Cortex of kidney (tissue), 1 donor: ENCODE data around the gene IGFBPL1.
"Not testable (repeated sequence)": the region's sequence is repeated elsewhere in the genome, so short reads cannot be mapped to it uniquely, and the experiment has no call there.

Experiments
- DNase-seq: peaks from one replicate; lab custom pipeline; 2025; lab: John Stamatoyannopoulos, UW

IGFBPL1 gene

GRCh38 chr9:38377336-38378083 is 46.7 kb downstream of the IGFBPL1 start:
- DNase-seq: not testable (repeated sequence)

- DNase-seq: no peak
Observed at GRCh38 chr9:38376021-38376670, 48.1 kb downstream of the IGFBPL1 start.

- DNase-seq: no peak
Observed at GRCh38 chr9:38375572-38375963, 48.7 kb downstream of the IGFBPL1 start.

DNA sequence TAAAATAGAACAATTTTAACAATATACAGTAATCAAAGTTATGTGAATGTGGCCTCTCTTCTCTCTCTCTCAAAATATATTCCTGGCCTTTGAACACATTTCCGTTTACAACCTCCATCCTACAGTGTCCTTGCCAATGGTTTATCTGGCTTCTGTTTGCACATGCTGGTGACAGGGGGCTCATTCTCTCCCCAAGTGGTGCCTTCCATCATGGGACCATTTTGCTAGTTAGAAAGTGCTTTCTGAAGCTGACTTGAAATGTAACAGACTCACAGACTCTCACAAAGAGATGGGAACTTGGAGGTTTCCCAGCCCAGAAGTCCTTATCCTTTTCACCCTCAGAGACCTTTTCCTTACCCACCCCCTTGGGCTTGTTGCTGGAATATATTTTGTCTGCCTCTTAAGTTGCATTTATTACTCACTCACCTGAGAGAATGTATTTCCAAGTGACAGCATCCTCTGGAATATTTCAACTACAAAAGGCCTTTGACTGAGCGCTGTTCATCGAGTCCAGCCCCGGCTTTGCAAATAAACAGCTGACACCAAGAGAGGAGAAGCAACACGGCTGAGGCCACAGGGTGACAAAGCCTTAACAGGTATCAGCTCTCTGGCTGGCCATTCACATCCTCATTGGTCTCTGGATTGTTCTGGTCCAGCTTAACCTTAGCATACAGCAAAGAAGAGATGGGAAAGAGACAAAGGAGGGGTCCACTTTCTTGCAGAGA is 49.2 kb downstream of the IGFBPL1 start:
- DNase-seq: no peak

DNA sequence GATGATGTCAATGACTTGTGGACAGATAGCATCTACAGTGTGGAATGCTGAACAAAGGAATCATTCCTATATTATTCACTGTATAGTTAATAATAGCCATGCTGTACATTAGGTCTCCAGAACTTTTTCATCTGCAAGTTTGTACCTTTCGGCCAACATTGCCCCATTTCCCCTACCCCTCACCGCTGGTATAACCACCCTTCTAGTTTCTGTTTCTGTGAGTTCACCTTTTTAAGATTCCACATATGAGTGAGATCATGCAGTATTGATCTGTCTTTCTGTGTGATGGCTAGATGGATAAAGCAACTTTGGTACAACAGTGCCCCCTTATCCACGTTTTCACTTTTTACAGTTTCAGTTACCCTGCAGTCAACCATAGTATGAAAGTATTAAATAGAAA is 50.6 kb downstream of the IGFBPL1 start:
- DNase-seq: no peak

- no peak for DNase-seq
Observed at GRCh38 chr9:38372762-38373619, 51.3 kb downstream of the IGFBPL1 start.

- DNase-seq: no peak
Observed at GRCh38 chr9:38371495-38371894, 52.8 kb downstream of the IGFBPL1 start.

- no peak for DNase-seq
Observed at GRCh38 chr9:38370176-38370575, 54.1 kb downstream of the IGFBPL1 start.

DNA sequence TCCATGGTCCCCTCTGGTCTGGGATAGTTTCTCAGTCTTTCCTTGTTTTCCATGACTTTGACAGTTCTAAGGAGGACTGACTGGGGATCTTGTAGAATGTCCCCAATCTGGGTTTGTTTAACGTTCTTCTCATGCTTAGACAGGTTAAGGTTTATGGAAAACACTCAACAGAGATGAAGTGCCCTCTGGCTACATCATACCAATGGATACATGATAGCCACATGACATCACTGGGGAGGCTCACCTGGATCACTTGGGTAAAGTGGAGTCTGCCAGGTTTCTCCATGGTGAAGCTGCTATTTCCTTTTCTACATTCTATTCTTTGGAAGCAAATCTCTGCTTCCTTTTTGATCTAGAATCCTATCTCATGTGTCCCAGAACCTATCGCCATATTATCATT is 55.5 kb downstream of the IGFBPL1 start:
- DNase-seq: no peak

GRCh38 chr9:38367898-38368297 is 56.4 kb downstream of the IGFBPL1 start:
- no peak for DNase-seq

DNA sequence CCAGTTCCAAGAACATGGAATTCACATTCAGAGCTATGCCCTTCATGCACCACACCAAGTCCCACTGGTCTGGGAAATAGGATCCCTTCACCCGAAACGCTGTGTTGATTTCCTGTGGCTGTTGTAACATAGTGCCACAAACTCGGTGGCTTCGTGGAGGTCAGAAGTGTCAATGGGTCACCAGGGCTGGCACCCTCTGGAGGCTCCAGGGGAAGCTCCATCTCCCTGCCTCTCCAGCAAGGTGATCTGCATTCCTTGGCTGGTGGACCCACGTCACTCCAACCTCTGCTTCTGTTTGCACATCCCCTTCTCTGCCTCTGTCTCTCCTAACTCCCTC is 60.7 kb downstream of the IGFBPL1 start:
- no peak for DNase-seq

- DNase-seq: no peak
Observed at GRCh38 chr9:38362852-38363588, 61.2 kb downstream of the IGFBPL1 start.

- no peak for DNase-seq
Observed at GRCh38 chr9:38361473-38361850, 62.8 kb downstream of the IGFBPL1 start.

DNA sequence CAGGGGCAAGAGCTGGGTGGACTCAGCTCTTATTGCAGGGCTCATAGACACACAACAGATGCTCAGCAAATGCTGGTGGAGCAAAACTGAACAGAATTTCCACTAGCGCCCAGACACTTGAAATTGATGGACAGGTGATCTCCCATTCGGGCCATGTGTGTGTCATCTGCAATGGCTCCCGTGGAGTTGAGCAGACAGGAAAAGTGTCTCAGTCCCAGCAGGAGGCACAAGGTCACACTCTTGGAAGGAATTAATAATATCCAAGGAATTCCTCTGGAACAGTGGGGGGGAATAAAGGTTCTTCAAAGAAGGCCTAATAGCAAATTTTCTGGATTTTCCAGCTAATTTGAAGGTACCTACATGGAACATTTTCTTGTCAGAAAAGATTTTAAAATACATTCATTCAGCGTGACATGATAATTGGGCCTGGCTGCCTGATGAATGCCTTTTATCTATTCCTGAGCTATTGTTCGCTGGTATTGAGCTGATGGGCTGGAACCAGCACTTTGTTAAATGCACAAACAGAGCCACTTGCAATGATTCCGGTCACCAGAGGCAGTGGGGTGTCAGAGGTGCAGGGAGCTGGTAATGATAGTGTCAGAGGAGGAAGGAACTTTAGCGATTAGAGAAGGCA is 63.3 kb downstream of the IGFBPL1 start:
- no peak for DNase-seq

DNA sequence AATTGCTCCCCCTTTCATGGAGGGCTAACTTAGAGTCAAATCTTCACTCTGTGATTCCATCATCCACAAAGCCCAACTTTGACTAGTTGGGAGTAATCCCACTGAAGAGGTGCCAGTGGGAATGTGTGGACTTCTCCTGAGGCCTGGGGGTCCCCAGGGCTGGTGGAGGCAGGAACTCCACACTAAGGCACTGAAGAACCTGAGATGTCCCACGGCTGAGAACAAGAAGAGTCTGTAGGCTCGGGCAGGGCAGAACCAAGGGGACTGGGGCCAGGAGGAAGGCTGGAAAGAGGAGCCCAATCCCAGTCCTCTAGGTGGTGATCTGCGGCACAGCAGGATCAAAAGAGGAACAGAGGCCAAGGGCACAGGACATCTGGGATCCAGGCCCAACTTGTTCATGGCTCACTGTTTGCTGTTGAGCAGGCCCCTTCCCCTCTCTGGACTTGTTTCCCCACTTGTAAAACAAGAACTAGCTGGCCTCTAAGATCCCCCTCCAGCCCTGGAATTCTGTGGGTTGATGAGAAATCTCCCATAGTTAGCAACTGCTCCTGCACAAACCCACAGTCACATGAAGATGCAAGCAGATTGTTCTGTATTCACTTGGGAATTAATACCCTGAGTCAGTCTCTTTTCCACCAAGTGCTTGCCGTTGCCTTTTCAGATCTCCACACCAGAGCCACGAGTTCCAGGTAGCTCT is 64.4 kb downstream of the IGFBPL1 start:
- no peak for DNase-seq

GRCh38 chr9:38359297-38359653 is 65.0 kb downstream of the IGFBPL1 start:
- no peak for DNase-seq

DNA sequence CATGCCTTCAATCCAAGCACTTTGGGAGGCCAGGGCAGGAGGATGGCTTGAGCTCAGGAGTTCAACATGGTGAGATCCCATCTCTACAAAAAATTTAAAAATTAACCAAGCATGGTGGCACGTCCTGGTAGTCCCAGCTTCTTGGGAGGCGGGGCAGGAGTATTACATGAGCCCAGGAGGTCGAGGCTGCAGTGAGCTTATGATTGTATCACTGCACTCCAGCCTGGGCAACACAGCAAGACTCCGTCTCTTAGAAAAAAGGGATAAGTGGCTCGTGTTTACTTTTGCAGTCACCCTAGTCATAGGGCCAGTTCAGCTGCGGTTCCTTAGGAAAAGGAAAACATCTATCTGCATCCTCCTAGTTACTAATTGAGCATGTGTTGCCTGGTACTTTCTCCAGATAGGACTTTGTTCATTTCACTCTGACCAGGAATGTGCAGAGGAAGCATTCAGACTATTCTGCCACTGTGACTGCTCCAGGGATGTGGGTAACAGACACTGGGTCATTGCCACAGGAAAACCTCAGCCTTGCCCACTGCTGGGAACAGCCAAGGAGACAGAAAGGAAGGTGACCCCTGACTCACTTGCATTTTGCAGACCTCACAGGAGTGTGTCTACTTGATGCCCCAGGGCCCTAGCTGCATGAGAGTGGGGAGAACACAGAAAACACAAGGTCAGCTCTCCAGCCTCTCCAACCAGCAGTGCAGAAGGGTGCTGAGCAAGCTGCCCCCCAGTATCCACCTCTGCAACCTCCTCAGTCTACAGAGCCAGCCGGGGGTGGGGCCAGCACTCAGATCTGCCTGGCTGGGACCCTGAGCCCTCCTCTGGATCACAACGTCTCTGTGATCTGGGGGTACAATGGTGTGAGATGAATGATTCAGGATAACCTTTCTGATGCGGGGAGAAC is 65.6 kb downstream of the IGFBPL1 start:
- no peak for DNase-seq

DNA sequence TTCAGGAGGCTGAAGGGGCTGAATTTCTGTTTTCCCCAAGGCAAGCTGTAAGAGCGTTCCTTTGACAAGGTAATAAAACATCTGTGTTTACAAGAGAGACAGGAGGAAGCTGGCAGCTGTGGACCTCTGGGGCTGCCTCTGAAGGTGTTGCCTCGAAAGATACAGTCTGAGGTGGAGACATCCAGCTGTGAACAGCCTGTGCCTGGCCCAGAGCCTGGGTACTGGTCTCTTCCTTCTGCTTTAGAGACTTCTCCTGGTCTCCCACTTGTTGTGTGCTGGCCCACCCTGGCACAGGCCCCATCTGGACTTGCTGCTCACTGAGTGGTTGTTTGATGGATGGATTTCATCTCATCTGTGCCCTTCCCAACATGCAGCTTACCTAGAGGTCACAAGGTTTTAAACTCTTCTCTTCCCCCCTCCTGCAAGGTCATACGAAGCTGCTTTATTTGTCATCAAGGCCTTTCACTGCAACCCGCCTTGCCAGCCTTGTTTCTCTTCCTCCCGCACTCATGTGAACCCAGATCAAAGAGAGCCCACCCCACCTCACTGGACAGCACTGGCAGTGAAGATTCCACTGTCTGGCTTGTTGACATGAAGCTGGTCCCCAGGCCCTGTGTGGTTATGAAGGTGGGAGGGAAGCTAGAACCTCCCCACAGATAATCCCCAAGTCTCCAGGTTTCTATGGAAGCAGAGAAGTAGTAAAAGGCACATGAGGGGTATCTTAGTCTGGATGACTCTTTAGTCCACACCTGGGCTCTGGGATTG is 66.7 kb downstream of the IGFBPL1 start:
- DNase-seq: no peak

DNA sequence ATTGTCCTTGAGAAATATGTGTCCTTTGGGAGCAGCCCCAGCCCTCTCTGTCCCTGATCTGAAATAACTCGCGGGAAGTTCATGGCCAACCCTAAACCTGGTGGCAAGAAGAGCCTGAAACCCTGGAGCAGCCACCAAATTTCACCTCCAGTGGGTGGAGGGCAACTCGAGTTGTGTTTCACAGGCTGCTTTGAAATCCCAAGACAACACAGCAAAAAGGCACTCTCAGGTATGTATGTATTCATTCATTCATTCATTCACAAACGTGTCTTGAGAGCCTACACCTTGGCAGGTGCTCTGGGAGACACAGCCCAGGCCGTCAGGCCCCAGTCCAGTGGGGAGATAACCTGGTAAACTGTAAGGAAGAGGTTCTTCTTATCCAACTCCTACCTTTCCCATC is 67.4 kb downstream of the IGFBPL1 start:
- DNase-seq: no peak
